Omental fat pad (tissue), 4 donors: ENCODE results near the gene FAM107B. TPM values are rescaled to one million over a fixed set of nuclear protein-coding genes. Genes with fewer than 3 reads are reported as not detected.

Experiments
- ATAC-seq: fragments of 150-250 bp; one replicate; pipeline ENCODE4 v1.9.1; 2016; ENCODE audit warnings: mild to moderate bottlenecking, moderate library complexity; ENCODE audit not compliant: low FRiP score
- DNase-seq: peaks from one replicate; pipeline ENCODE4 v3.0.0-alpha.2; 2019; ENCODE audit warnings: low spot score
- total RNA-seq, 4 donors: library from RNA; depleted of rRNA; stranded (reverse); fragments of >200 nt; gene quantifications; one replicate each; pipeline ENCODE4 v1.1.0, GENCODE V29; 2016
- TF ChIP-seq, protein P1 (sequence below), 3 donors: fragments of 450-650 bp; IDR thresholded peaks; one replicate each; pipeline ENCODE4 v1.5.1; 2016 to 2017; ENCODE audit warnings: antibody characterized with exemption in 3 of 3, mild to moderate bottlenecking in 3 of 3, moderate library complexity in 2 of 3

Gene FAM107B
- total RNA-seq, 4 donors from 2014 or later, result 27.3 to 77.5 (median 53.7) TPM

DNA sequence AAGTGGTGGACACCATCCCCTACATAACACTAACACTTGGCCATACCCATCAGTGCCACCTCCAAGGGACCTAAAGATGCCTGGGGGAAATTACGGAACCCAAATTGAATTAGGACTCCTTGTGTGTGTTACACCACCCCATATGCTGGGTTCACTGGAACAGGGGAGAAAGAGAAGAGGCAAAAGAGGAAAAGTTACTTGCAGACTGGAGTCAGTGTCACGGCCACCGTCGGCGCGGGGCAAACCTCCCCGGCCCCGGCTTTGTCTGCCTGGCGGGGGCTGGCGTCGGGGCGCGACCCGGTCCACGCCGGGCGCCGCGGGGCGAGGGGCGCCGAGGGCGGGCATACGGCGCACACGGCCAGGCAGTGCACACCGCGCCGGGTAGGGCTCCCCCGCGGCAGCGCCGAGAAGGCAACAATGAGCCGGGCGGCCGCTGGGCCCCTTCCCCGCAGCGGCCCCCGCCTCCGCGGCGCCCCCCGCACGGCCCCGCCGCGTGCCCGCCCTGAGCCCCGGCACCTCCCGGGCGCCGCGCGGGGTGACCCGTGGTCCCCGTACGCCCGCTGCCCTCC, 171.1 kb downstream of the FAM107B start:
- ATAC-seq (peak; percentile 38), DNase-seq (no peak)
- TF ChIP-seq, protein P1, sequence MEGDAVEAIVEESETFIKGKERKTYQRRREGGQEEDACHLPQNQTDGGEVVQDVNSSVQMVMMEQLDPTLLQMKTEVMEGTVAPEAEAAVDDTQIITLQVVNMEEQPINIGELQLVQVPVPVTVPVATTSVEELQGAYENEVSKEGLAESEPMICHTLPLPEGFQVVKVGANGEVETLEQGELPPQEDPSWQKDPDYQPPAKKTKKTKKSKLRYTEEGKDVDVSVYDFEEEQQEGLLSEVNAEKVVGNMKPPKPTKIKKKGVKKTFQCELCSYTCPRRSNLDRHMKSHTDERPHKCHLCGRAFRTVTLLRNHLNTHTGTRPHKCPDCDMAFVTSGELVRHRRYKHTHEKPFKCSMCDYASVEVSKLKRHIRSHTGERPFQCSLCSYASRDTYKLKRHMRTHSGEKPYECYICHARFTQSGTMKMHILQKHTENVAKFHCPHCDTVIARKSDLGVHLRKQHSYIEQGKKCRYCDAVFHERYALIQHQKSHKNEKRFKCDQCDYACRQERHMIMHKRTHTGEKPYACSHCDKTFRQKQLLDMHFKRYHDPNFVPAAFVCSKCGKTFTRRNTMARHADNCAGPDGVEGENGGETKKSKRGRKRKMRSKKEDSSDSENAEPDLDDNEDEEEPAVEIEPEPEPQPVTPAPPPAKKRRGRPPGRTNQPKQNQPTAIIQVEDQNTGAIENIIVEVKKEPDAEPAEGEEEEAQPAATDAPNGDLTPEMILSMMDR (IDR thresholded peaks at IDR 0.05), result no peak

DNA sequence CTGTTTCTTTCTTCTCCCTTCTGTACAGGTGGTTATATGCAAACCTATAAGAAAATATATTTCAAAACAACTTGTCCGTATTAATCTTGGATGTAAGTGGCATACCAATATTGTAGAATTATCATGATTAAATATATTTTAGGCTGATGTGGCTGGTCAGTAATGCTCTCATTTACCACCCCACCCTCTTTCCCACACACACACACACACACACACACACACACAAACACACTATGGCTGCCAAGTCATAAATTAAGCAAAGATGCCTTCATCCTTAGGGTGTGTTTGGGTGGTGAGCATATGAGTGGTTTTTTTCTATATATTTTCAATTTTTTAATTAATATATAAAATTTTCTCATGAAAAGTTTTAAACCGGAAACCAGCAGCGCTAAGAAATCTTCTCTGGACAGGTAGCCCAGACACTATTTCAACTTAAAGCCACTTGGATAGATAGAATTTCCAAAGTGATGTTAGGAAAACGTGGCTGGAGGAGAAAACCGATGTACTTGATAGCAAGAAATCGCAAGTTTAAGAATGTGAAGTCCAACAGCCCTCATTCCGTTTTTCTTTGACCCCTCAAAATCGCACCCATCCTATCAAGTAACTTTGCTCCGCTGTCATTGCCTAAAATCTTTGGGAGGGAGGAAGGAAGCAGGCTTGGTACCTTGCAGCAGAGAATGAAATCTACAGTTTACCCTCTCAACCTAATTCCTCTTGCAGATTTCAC, 171.7 kb downstream of the FAM107B start:
- DNase-seq, result no peak
- no peak for ATAC-seq

DNA sequence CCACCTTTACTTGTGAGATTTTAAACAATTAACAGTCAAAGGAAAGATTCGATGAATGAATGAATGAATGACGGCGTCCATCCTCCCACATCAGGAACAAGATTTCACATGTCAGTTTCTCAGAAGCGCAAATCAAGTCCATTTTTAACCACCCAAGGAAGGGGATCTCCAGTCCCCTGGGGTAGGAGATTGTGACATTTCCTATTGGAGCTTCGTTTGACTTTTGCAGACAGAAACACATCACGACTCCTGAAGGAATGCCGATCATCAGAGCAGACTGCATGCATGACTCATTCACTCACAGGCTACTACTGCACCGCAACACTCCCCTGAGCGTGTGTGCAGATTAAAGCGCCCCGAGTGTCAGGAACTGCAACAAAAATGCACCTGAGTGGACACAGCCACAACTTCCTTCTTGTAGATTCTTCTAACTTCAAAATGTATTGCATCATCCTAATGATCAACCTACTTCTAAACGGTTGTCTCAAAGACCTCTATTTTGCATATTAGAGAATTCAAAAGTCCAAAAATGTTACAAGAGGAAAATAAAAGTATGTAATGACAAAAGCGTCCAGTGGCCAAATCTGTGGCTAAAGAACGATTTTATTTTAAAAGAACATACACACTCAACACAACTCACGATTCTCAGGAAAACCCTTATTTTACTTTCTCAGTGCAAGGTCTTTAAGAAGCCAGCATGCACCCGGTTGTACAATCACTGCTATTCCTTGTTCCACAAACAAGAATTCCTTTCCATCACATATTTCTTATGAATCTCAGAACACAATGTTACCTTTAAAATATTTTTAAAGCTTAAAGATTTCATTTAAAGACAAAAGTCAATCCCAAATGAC, 172.6 kb downstream of the FAM107B start:
- TF ChIP-seq, protein P1 (IDR thresholded peaks at IDR 0.05), result no peak
- DNase-seq (no peak), ATAC-seq (peak; percentile 30)

More for the DNA sequence above, 171.7 kb downstream of the FAM107B start:
- TF ChIP-seq, protein P1 (IDR thresholded peaks at IDR 0.05), result no peak

DNA sequence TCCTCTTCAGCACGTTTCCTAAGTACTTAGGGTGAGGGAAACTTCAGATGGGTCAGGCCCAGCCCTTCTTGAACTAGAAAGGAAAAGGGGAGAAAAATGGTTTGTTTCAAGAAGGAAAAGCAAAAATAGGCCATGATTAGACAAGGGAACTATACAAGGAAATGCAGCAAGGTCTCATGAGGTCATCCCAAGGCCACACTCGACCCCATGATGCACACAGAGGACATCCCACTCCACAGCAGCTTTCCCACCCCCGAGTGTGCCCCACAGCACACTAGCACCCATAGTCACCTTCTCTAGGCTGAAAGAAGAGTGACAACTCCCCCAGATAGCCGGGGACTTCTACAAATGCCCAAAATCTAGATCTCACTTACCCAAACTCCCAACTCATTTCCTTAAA, 173.4 kb downstream of the FAM107B start:
- DNase-seq (no peak), ATAC-seq (no peak)
- TF ChIP-seq, protein P1 (IDR thresholded peaks at IDR 0.05), result no peak

DNA sequence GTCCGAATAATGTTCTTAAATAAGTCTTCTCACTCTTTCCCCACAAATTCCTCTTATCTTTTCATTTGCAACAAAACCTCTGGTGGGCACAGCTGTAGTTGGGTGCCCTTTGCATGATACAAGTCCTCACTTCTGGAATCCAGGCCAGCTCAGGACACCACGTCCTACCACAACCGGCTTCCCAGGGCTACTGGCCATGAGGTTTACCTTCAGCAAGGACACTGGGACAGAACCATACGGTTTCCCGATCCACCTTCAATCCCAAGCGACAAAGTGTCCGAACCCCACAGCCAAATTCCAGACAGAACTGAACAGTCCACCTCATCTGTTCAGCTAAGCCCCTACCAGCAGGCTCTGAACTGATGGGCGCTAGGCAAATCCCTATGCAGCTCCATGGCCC, 174.6 kb downstream of the FAM107B start:
- TF ChIP-seq, protein P1 (IDR thresholded peaks at IDR 0.05), result no peak
- no peak for ATAC-seq
- DNase-seq, result no peak

DNA sequence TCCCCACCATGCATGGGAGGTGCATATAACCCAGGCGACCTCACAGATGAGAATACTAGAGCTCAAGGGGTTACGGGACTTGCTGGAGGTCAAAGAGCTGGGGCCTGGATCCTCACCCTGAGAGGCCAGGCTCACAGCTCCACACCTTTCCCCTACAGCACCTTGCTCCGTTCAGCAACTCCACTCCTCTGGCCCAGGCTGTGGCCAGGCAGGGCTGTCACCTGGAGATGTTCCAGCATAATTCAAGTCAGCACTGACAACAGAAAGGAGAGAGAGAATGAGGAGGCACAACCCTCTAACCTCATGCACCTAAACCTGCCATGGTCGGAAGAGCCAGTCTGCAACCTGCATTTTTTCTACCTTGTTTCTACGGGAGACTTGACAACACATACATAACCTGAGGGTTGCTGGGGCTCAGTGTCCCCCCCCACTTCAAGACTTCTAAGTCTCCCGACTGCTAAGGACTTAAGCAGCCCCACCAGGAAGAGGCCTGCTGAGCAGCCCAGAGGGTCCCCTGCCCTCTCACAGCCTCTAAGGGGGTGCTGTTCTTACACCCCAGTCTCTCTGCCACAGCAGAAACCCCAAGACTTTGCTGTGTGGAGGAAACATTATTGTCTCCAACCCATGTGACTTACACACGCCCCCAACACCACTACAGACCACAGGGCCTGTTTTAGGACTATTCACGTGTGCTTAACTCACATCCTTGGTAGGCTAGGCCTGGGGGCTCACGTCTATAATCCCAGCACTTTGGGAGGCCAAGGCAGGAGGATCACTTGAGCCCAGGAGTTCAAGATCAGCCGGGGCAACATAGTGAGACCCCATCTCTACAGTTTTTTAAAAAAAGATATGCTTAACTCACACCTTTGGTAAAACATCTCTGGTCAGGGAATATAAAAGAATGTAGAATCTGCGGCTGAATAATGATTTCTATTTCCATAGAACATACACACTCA, 175.6 kb downstream of the FAM107B start:
- ATAC-seq, result no peak
- no peak for DNase-seq
- TF ChIP-seq, protein P1 (IDR thresholded peaks at IDR 0.05), result no peak
